ENCODE data around the gene EBP. TPM values are rescaled to one million over a fixed set of nuclear protein-coding genes. Genes with fewer than 3 reads are reported as not detected.
A peak's percentile ranks its signal among the peaks of the same experiment; 100 is the strongest.

Gene EBP
- total RNA-seq, 2 donors from 2014 or later = 380 to 399 TPM

DNA sequence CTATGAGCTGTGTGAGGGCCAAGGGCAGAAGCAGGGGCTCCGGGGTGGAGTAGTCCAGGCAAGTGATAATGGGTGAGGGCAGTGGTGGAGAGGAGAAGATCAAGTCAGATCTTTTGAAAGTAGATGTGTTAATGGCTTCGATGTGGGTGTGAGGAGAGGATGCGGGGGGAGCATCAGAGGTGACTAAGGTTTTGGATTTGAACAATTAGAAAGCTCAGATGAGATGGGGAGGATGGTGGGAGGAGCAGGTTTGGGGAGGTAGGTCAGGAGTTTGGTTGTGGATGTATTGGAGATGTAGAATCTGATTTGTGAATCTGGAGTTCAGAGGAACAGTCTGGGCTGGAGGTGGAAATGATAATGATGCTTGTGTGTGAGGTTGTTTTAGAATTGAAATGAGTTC is 41.0 kb upstream of the EBP start:
- H3K4me1 Mint-ChIP-seq (ENCODE audit: low read depth in 2 of 2) = peaks cover 18 to 31% of the 10 kb centered on the region in 2 donors
- H3K4me3 Mint-ChIP-seq = no peak overlapping the region
- peaks cover 10% of the 10 kb centered on the region for H3K36me3 Mint-ChIP-seq
- peak overlapping the region; percentile 6 to 49 for H3K27ac Mint-ChIP-seq
- H3K9me3 Mint-ChIP-seq = no peaks in the 10 kb centered on the region
- DNase-seq (ENCODE audit: low spot score) (no peak), ATAC-seq (no peak)
- H3K27me3 Mint-ChIP-seq = peaks cover 0 to 3% of the 10 kb centered on the region in 2 donors

DNA sequence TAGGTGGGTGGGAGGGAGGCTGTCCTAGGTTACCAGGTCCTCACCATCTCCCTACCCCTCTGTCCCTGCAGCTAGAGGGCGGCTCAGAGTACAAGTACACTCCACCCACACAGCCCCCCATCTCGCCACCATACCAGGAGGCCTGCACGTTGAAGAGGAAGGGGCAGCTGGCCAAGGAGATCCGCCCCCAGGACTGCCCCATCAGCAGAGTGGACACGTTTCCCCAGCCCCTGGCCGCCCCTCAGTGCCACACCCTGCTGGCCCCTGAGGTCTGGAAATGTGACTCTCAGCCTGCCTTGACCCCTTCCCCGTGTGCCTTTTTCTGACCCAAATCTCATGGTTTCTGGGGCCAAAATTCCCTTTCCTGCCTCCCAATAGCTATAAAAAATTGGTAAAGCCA is 39.1 kb upstream of the EBP start:
- ATAC-seq (no peak), DNase-seq (ENCODE audit: low spot score) (no peak)
- H3K4me1 Mint-ChIP-seq (ENCODE audit: low read depth in 2 of 2) = peaks cover 12 to 25% of the 10 kb centered on the region in 2 donors
- no peak overlapping the region for H3K4me3 Mint-ChIP-seq
- H3K36me3 Mint-ChIP-seq = no peaks in the 10 kb centered on the region
- H3K27me3 Mint-ChIP-seq = peaks cover 0 to 3% of the 10 kb centered on the region in 2 donors
- no peaks in the 10 kb centered on the region for H3K9me3 Mint-ChIP-seq
- H3K27ac Mint-ChIP-seq = no peak overlapping the region

DNA sequence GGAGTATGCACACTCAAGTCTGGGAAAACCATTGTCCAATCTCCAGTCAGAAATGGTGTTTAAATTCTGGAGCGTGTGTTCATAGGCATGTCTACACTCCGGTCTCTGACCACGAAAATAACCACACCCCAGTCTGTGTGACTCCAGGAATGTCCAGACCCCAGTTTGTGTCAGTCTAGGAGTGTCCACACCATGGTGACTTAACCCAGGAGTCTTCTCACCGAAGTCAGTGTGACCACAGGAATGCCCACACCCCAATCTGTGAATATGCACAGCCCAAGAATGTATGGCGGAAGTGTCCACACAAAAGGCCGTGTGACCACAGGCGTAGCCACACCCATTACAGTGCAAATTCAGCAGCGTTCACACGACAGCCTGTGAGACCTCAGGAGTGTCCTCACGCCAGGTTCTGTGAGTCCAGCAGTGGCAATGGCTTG is 34.2 kb upstream of the EBP start:
- Mint-ChIP-seq H3K4me1 (ENCODE audit: low read depth in 2 of 2) (peaks cover 6 to 15% of the 10 kb centered on the region in 2 donors), H3K36me3 (no peaks in the 10 kb centered on the region), H3K4me3 (peak overlapping the region; percentile 22), H3K27me3 (no peaks in the 10 kb centered on the region), H3K27ac (peak overlapping the region; percentile 66 to 68), H3K9me3 (no peaks in the 10 kb centered on the region)
- DNase-seq (ENCODE audit: low spot score) = peak; percentile 71
- ATAC-seq = peak; percentile 87 to 89

DNA sequence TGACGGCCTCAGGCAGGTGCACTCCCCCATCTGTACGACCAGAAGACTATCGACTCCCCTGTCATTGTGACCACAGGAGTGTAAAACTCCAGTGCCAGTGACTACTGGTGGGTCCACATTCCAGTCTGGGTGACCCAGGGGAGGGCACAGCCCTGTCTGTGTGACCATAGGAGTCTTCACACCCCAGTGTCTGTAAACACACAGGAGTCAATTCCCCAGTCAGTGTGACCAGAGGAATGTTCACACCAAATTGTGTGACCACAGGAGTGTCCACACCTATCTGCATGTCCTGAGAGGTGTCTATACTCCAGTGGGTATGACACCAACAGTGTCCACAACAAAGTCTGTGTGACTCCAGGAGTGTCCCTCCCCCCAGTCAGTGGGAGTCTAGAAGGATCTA is 33.6 kb upstream of the EBP start:
- Mint-ChIP-seq H3K9me3 (no peaks in the 10 kb centered on the region), H3K27me3 (no peaks in the 10 kb centered on the region)
- ATAC-seq = peak; percentile 5

DNA sequence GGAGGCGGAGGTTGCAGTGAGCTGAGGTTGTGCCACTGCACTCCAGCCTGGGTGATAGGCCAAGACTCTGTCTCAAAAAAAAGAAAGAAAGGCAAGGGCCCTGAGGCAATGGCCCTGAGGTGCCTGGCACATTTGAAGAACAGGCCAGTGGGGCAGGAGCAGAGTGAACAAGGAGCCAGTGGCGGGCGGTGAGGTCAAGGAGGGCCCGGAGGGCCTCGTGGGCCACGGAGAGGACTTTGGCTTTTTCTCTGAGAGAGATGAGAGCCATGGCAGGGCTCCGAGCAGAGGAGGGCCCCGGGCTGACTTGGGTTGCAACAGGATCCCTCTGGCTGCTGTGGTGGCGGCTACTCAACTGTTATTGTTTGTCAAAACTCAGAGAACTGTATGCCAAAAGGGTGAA is 32.3 kb upstream of the EBP start:
- ATAC-seq = no peak
- no peaks in the 10 kb centered on the region for H3K9me3 Mint-ChIP-seq
- H3K27me3 Mint-ChIP-seq = no peaks in the 10 kb centered on the region
- H3K4me1 Mint-ChIP-seq (ENCODE audit: low read depth in 2 of 2) = peaks cover 6 to 15% of the 10 kb centered on the region in 2 donors
- no peaks in the 10 kb centered on the region for H3K36me3 Mint-ChIP-seq
- no peak for DNase-seq (ENCODE audit: low spot score)
- H3K4me3 Mint-ChIP-seq = no peak overlapping the region
- H3K27ac Mint-ChIP-seq = no peak overlapping the region

More for the DNA sequence above, 33.6 kb upstream of the EBP start:
- Mint-ChIP-seq H3K4me3 (no peak overlapping the region), H3K27ac (peak overlapping the region in 1 of 2 donors; percentile 68), H3K4me1 (ENCODE audit: low read depth in 2 of 2) (peaks cover 6 to 15% of the 10 kb centered on the region in 2 donors), H3K36me3 (no peaks in the 10 kb centered on the region)
- no peak for DNase-seq (ENCODE audit: low spot score)

DNA sequence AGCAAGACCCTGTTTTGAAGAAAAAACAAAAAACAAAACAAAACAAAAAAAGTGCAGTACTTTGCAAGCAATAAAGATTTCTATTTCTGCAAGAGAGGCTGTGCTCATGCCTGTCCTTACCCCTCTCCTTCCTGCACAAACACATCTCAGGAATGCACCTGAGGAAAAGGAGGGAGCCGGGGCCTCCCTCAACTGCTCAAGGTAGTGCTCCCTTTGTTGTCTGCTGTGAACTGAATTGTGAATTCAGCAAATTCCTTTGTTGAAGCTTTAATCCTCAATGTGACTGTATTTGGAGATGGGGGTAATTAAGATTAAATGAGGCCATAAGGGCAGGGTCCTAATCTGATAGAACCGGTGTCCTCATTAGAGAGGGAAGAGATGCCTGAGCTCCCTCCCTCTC is 31.7 kb upstream of the EBP start:
- H3K4me1 Mint-ChIP-seq (ENCODE audit: low read depth in 2 of 2) = peaks cover 6 to 15% of the 10 kb centered on the region in 2 donors
- DNase-seq (ENCODE audit: low spot score) (no peak), ATAC-seq (no peak)
- no peak overlapping the region for H3K4me3 Mint-ChIP-seq
- no peaks in the 10 kb centered on the region for H3K36me3 Mint-ChIP-seq
- no peak overlapping the region for H3K27ac Mint-ChIP-seq
- no peaks in the 10 kb centered on the region for H3K9me3 Mint-ChIP-seq
- H3K27me3 Mint-ChIP-seq = no peaks in the 10 kb centered on the region

DNA sequence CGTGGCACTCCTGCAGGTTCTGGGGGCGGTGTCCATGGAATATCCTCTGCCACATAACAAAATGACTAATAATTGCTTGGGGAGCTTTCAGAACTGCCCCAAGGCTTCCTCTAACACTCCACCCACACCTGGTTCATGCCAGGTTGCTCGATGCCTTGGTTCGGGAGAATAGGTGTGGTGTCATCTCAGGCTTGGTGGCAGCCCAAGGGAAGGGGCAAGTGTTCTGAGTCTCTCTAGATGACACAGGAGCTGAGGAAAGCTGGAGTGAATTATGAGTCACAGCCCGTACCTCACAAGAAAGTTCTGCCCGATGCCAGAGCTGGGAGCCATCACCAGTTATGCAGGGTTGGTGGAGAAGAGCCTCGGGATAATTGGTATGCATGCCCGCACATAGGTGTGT is 30.9 kb upstream of the EBP start:
- Mint-ChIP-seq H3K4me1 (ENCODE audit: low read depth in 2 of 2) (peaks cover 6 to 15% of the 10 kb centered on the region in 2 donors), H3K4me3 (no peak overlapping the region), H3K27me3 (no peaks in the 10 kb centered on the region), H3K27ac (no peak overlapping the region), H3K36me3 (no peaks in the 10 kb centered on the region), H3K9me3 (no peaks in the 10 kb centered on the region)
- no peak for DNase-seq (ENCODE audit: low spot score)
- no peak for ATAC-seq

DNA sequence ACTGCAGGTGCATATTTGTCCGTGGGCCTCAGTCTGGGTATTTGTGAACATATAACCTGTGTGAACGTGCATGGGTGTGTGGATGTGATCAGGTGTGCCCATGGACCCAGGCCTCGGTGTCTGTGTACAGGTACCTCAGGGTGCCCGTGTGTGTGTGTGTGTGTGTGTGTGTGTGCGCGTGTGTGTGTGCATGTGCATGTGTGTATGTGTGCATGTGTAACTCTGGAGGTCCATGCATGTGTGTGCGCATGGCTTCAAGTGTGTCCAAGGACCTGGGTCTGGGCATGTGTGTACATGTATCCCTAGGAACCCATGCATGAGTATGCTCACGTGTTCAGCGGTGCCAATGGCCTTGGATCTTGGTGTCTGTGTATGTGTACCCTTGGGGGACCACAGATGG is 29.8 kb upstream of the EBP start:
- Mint-ChIP-seq H3K36me3 (no peaks in the 10 kb centered on the region), H3K4me3 (no peak overlapping the region), H3K27ac (no peak overlapping the region), H3K9me3 (no peaks in the 10 kb centered on the region), H3K27me3 (peaks cover 0 to 2% of the 10 kb centered on the region in 2 donors), H3K4me1 (ENCODE audit: low read depth in 2 of 2) (peaks cover 6 to 15% of the 10 kb centered on the region in 2 donors)
- DNase-seq (ENCODE audit: low spot score) = no peak
- ATAC-seq = no peak

DNA sequence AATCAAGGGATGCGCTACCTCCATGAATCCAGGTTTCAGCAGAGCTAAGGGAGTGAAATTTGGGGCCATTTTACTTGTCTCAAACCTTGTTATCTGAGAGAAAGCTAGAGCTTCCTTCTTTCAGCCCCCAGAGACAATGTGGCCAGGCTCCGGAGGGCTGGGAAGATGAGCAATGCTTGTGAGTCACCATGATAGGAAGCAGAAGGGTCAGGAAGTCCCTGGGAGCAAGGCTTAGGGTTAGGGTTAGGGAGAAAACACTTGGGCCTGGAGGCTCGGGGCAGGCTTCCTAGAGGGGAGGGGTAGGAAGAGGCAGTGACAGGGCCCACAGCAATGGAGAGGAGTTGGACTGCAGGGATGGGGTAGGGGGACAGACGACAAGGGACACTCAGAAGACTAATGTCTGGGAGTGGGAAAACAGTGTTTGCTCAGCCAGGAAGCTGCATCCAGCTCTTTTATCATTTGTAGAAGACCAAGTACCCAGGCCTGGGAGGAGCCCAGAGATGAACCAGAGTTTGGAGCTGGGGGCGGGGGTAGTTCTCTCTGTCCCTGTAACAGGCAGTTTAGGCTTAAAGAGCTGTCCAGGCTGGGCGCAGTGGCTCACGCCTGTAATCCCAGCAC is 29.2 kb upstream of the EBP start:
- Mint-ChIP-seq H3K27me3 (peaks cover 0 to 2% of the 10 kb centered on the region in 2 donors), H3K27ac (no peak overlapping the region), H3K36me3 (no peaks in the 10 kb centered on the region), H3K9me3 (no peaks in the 10 kb centered on the region), H3K4me3 (no peak overlapping the region), H3K4me1 (ENCODE audit: low read depth in 2 of 2) (peaks cover 2 to 10% of the 10 kb centered on the region in 2 donors)
- DNase-seq (ENCODE audit: low spot score) = no peak
- ATAC-seq = no peak

DNA sequence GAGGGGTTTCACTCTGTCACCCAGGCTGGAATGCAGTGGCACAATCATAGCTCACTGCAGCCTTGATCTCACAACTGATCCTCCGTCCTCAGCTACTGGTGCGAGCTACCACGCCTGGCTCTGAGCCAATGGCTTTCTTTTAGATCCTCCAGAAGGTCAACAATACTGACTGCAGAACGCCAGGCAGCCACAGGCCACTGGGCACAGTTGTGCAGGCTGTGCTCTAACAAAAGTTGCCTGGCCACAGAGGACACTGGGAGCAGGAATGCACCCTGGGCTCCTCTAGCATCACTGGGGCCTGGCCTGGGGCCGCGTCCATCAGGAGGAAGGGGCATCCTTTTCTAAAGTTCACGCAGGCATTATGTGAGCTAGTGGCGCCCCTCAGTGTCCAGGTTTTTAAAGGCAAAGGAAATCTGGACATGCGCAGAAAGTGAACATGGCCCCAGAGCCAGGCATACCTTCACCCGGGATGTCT is 27.7 kb upstream of the EBP start:
- H3K27me3 Mint-ChIP-seq = peaks cover 0 to 9% of the 10 kb centered on the region in 2 donors
- DNase-seq (ENCODE audit: low spot score) (no peak), ATAC-seq (no peak)

DNA sequence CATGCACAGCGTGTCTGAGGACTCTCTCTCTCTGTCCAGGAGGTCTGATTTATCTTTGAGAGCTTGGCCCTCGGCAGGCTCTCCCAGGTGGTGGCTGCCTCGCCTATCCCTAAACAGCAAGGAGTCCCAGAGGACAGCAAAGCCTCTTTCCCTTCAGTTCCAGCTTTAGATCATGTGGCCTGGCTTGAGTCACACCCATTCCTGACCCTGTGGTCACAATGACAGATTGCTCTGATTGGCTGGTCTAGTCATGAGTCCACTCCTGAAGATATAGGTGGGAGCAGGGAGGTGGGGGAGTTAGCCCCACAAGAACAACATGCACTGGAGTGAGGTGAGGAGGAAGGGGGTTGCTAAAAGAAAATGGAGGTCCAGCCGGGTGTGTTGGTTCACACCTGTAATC is 24.9 kb upstream of the EBP start:
- Mint-ChIP-seq H3K36me3 (no peaks in the 10 kb centered on the region), H3K4me1 (ENCODE audit: low read depth in 2 of 2) (peaks cover 0 to 4% of the 10 kb centered on the region in 2 donors), H3K27me3 (peaks cover 0 to 11% of the 10 kb centered on the region in 2 donors), H3K4me3 (no peak overlapping the region), H3K27ac (no peak overlapping the region), H3K9me3 (no peaks in the 10 kb centered on the region)
- ATAC-seq = no peak
- no peak for DNase-seq (ENCODE audit: low spot score)

More for the DNA sequence above, 27.7 kb upstream of the EBP start:
- peaks cover 0 to 4% of the 10 kb centered on the region in 2 donors for H3K4me1 Mint-ChIP-seq (ENCODE audit: low read depth in 2 of 2)
- no peak overlapping the region for H3K27ac Mint-ChIP-seq
- H3K36me3 Mint-ChIP-seq = no peaks in the 10 kb centered on the region
- H3K9me3 Mint-ChIP-seq = no peaks in the 10 kb centered on the region
- H3K4me3 Mint-ChIP-seq = no peak overlapping the region

DNA sequence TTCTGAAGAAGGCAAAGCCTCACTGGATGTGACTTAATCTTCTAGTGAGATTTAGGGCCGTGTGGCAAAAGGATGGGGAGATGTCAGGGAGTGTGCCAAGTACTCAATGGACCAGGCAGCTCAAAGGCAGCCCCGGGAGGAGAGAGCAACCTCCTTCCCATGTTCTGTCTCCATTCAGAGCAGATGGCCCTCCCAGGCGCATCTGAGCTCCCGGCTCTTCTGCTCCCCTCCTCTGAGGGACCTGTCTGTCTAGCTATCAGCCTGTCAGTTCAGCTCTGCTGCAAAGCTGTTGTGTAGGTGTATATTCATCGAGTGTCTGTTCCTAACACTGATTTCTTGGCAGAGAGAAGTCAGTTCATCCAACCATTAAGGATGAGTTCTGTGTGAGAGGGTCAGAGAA is 23.7 kb upstream of the EBP start:
- no peak overlapping the region for H3K4me3 Mint-ChIP-seq
- peaks cover 0 to 4% of the 10 kb centered on the region in 2 donors for H3K4me1 Mint-ChIP-seq (ENCODE audit: low read depth in 2 of 2)
- peaks cover 0 to 11% of the 10 kb centered on the region in 2 donors for H3K27me3 Mint-ChIP-seq
- DNase-seq (ENCODE audit: low spot score) (no peak), ATAC-seq (no peak)
- H3K9me3 Mint-ChIP-seq = no peaks in the 10 kb centered on the region
- no peaks in the 10 kb centered on the region for H3K36me3 Mint-ChIP-seq
- no peak overlapping the region for H3K27ac Mint-ChIP-seq

DNA sequence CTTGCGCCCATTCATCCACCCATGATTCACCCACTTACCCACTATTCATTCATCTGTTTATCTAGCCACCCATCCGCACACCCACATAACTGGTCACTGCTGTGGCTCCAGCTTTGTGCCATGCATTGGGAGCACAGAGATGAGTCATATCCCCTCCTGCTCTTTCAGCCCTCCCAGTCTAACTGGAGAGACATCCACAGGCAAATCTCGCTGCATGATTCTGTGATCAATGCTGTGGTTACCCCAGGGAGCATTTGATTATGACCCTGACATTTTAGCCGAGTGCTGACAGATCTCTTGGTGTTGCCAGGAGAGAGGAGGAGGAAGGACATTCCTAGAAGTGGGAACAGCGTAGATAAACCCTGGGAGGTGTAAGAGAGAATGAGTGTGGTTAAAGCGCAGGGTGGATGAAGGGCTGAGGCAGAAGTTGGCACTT is 23.2 kb upstream of the EBP start:
- Mint-ChIP-seq H3K27ac (no peak overlapping the region), H3K4me3 (no peak overlapping the region), H3K9me3 (no peaks in the 10 kb centered on the region), H3K36me3 (no peaks in the 10 kb centered on the region), H3K4me1 (ENCODE audit: low read depth in 2 of 2) (peaks cover 0 to 4% of the 10 kb centered on the region in 2 donors), H3K27me3 (peaks cover 0 to 11% of the 10 kb centered on the region in 2 donors)
- DNase-seq (ENCODE audit: low spot score) = no peak
- ATAC-seq = no peak

DNA sequence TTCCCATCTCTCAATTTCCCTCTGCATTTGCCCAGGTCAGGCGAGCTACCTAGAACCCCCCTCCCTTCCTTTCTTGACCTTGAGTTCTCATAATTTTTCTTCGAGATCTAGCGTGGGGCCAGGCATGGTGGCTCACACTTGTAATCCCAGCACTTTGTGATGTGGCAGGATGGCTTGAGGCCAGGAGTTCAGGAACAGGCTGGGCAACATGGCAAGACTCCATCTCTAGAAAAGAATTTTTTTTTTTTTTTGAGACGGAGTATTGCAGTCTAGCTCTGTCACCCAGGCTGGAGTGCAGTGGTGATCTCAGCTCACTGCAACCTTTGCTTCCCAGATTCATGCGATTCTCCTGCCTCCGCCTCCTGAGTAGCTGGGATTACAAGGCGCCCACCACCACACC is 17.3 kb upstream of the EBP start:
- Mint-ChIP-seq H3K36me3 (no peaks in the 10 kb centered on the region), H3K4me3 (no peak overlapping the region), H3K4me1 (ENCODE audit: low read depth in 2 of 2) (peaks cover 0 to 3% of the 10 kb centered on the region in 2 donors), H3K27ac (no peak overlapping the region), H3K27me3 (peaks cover 0 to 2% of the 10 kb centered on the region in 2 donors), H3K9me3 (no peaks in the 10 kb centered on the region)
- DNase-seq (ENCODE audit: low spot score) (no peak), ATAC-seq (no peak)

DNA sequence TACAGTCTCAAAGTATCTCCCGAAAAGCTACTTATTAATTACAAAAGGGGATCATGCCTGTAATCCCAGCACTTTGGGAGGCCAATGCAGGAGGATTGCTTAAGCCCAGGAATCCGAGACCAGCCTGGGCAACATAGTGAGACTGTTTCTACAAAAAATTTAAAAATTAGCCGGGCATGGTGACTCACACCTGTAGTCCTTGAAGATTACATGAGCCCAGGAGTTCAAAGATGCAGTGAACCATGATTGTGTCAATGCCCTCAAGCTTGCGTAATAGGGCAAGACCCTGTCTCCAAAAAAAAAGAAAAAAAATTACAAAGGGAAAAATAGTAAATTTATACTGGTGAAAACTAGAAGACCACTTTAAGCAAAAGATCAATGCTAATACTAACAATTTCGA is 16.1 kb upstream of the EBP start:
- DNase-seq (ENCODE audit: low spot score) = no peak
- ATAC-seq = no peak
- no peak overlapping the region for H3K27ac Mint-ChIP-seq
- no peak overlapping the region for H3K4me3 Mint-ChIP-seq
- H3K4me1 Mint-ChIP-seq (ENCODE audit: low read depth in 2 of 2) = peaks cover 9 to 11% of the 10 kb centered on the region in 2 donors
- no peaks in the 10 kb centered on the region for H3K9me3 Mint-ChIP-seq
- H3K36me3 Mint-ChIP-seq = no peaks in the 10 kb centered on the region
- no peaks in the 10 kb centered on the region for H3K27me3 Mint-ChIP-seq

Measured in natural killer cell treated with Interleukin-12 subunit alpha and Interleukin-12 subunit beta and Interleukin-15 and Interleukin-18, amount 100 ng/mL, for 72 hours (primary cell).